Measurements from ENCODE around the gene CALML5.

DNA sequence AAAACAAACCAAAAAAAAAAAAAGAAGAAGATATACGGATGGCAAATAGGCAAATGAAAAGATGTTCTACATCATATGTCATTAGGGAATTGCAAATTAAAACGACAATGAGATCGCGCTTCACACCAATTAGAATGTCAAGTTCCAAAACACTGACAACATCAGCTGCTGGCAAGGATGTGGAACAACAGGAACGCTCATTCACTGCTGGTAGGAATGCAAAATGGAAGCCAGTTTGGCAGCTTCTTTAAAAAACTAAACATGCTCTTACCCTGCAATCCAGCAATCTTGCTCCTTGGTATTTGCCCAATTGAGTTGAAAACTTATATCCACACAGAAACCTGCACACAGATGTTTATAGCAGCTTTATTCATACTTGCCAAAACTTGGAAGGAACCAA lies 34.8 kb downstream of the CALML5 start:
- TF ChIP-seq CTCF (IDR thresholded peaks at IDR 0.05; ENCODE audit: borderline replicate concordance, extremely low read depth, low read length, poor library complexity, severe bottlenecking) (no peak), EZH2 (IDR thresholded peaks at IDR 0.05; ENCODE audit: borderline replicate concordance, low read depth, low read length, severe bottlenecking) (no peak)

Measured in DND-41 (cell line).